Omental fat pad (tissue), 4 donors: ENCODE measurements around the gene PVR. TPM values are rescaled to one million over a fixed set of nuclear protein-coding genes. Genes with fewer than 3 reads are reported as not detected.
"Not testable (repeated sequence)": the region's sequence is repeated elsewhere in the genome, so short reads cannot be mapped to it uniquely, and the experiment has no call there.

Experiments used
- ATAC-seq: fragments of 150-250 bp; one replicate; pipeline ENCODE4 v1.9.1; 2016; ENCODE audit warnings: mild to moderate bottlenecking, moderate library complexity; ENCODE audit not compliant: low FRiP score
- DNase-seq: peaks from one replicate; pipeline ENCODE4 v3.0.0-alpha.2; 2019; ENCODE audit warnings: low spot score
- total RNA-seq, 4 donors: library from RNA; depleted of rRNA; stranded (reverse); fragments of >200 nt; gene quantifications; one replicate each; pipeline ENCODE4 v1.1.0, GENCODE V29; 2016
- TF ChIP-seq, protein P1 (sequence below), 3 donors: fragments of 450-650 bp; IDR thresholded peaks; one replicate each; pipeline ENCODE4 v1.5.1; 2016 to 2017; ENCODE audit warnings: antibody characterized with exemption in 3 of 3, mild to moderate bottlenecking in 3 of 3, moderate library complexity in 2 of 3

The PVR gene
- total RNA-seq, 4 donors from 2014 or later, result 17.0 to 93.9 (median 28.6) TPM

DNA sequence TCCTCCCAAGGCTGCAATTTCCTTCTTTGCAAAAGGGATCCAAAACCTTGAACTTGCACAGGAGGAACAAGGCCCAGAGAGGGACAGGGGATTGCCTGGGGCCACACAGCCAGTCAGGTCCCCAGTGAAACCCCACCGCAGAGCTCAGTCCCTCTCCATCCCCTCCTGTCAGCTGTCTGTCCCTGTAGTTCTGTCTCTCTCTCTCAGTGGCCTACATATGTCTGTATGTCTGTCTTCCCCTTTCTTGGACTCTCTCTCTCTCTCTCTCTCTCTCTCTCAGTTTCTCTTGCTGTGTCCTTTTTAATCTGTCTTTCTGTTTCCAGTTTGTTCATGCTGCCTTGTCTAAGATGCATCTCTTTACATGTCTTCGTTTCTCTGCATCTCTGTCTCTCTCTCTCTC is 39.1 kb downstream of the PVR start:
- no peak for ATAC-seq
- no peak for DNase-seq
- TF ChIP-seq, protein P1, sequence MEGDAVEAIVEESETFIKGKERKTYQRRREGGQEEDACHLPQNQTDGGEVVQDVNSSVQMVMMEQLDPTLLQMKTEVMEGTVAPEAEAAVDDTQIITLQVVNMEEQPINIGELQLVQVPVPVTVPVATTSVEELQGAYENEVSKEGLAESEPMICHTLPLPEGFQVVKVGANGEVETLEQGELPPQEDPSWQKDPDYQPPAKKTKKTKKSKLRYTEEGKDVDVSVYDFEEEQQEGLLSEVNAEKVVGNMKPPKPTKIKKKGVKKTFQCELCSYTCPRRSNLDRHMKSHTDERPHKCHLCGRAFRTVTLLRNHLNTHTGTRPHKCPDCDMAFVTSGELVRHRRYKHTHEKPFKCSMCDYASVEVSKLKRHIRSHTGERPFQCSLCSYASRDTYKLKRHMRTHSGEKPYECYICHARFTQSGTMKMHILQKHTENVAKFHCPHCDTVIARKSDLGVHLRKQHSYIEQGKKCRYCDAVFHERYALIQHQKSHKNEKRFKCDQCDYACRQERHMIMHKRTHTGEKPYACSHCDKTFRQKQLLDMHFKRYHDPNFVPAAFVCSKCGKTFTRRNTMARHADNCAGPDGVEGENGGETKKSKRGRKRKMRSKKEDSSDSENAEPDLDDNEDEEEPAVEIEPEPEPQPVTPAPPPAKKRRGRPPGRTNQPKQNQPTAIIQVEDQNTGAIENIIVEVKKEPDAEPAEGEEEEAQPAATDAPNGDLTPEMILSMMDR (IDR thresholded peaks at IDR 0.05), result no peak

DNA sequence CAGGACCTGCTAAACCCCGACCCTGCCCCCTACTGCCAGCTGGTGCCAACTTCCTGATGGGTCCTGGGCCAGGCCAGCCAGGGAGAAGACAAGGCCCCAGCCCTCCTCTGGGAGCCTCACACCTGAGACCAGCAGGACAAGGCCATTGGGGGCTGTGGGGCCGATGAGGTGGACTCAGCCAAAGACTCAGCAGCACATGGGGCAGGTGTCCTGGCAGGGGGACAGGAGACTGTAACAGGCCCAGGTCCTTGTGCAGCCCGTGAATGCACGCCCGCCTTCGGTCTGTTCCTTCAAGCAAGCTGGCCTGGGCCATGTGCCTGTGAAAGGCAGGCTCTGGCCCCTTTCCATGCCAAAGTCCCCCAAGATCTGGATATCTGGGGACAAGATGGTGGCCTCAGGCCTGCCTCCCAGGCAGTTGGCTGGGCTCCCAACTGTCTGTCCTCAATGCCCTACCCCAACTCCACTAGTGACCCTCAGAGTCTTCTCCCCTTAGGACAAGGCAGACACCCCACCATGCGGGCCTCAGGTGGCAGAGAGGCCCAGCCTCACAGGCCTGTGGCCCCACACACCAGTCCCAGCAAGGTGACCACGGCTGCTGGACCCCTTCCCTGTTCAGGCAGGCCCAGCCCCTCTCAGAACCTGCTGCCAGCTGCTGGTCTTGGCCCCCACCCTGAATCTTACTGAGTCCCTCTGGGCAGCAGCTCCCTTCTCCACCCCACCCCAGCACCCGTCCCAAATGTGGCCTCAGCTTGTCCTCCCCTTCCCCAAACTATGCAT is 39.9 kb downstream of the PVR start:
- TF ChIP-seq, protein P1 (IDR thresholded peaks at IDR 0.05), result no peak
- DNase-seq, result no peak
- no peak for ATAC-seq

DNA sequence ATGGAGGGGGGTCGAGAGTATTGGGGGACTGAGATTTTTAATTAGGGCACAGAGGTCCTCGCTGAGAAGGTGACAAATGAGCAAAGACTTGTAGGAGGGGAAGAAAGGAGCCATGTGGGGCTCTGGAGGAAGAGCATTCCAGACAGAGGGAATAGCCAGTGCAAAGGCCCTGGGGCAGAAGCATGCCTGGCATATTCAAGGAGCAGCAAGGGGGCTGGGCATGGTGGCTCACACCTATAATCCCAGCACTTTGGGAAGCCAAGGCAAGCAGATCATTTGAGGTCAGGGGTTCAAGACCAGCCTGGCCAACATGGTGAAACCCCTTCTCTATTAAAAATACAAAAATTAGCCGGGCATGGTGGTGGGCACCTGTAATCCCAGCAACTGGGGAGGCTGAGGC is 40.7 kb downstream of the PVR start:
- ATAC-seq, DNase-seq: not testable (repeated sequence)

DNA sequence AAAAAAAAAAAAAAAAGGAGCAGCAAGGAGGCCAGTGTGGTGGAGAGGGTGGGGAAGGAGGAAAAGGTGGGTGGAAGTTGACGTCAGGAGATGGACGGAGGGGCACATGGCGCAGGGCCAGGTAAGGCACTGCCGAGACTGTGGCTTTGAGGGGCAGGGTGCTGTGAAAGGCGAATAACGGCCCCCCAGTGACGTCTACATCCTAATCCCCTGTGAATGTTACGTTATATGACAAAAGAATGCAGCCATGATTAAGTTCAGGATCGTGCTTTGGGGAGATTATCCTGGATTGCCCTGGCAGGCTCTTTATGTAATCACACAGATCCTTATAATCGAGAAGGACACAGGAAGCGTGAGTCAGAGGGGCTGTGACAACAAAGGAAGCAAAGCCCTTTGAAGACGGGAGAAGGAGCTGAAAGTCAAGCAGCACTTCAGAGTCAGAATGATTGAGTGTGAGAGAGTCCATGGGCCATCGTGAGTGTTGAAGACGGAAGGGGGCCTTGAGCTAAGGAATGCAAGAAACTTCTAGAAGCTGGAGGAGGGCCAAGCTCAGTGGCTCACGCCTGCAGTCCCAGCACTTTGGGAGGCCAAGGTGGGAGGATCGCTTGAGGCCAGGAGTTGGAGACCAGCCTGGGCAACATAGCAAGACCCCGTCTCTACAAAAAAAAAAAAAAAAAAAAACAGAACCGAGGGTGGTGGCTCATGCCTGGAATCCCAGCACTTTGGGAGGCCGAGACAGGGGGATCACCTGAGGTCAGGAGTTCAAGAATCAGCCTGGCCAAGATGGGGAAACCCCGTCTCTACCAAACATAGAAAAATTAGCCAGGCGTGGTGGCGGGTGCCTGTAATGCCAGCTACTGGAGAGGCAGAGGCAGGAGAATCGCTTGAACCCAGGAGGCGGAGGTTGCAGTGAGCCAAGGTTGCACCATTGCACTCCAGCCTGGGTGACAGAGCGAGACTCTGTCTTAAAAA is 41.5 kb downstream of the PVR start:
- TF ChIP-seq, protein P1 (IDR thresholded peaks at IDR 0.05), result no peak
- no peak for ATAC-seq
- DNase-seq, result no peak

DNA sequence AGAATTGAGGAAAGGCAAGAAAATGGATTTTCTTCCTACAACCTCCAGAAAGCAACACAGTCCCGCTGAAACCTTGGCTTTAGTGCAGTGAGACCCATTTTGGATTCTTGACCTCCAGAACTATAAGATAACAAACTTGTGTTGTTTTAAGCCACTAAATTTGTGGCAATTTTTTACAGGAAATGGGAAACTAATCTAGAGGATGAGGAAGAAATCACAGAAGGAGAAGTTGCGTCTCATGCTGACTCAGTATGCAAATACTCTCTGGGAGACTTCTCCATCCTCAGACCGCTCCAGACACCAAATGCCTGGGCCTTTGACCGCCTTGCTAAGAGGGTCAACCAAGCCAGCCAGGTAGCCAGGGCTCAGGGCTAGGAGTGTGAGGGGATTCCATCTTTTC is 42.2 kb downstream of the PVR start:
- TF ChIP-seq, protein P1 (IDR thresholded peaks at IDR 0.05), result no peak
- ATAC-seq, result no peak

DNA sequence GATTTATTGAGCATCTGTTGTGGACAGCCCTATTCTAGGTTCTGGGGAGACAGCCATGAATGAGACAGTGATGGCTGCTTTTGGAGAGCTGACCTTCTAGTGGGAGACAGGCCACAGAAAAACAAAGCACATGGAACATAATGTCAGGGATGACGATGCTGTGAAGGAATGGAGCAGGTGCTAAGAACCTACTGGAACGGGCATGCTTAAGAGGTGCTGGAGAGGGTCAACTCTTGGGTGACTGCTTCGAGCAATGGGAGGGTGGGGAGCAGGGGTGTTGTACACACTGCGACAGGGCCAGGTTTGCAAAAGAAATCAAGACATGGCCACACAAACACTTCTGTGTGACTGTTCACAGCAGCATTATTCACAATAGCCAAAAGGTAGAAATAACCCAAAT is 43.2 kb downstream of the PVR start:
- no peak for ATAC-seq
- DNase-seq, result no peak
- TF ChIP-seq, protein P1 (IDR thresholded peaks at IDR 0.05), result no peak

More for the DNA sequence above, 42.2 kb downstream of the PVR start:
- DNase-seq, result no peak

DNA sequence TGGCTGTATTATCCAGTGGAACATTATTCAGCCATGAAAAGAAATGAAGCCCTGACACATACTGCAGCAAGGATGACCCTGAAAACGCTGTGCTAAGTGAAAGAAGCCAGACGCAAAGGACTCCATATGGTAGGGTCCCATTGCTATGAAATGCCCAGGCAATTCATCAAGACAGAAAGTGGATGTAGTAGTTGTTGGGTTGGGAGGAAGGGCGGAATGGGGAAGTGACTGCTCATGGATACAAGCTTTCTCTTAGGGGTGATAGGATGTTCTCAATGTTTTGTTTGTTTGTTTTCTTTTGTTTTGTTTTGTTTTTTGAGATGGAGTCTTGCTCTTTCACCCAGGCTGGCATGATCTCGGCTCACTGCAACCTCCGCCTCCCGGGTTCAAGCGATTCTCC is 44.2 kb downstream of the PVR start:
- TF ChIP-seq, protein P1 (IDR thresholded peaks at IDR 0.05), result no peak
- no peak for ATAC-seq
- DNase-seq, result no peak
